HG02884 (cell line): ENCODE data around the gene AHNAK2.
"Not testable (repeated sequence)": the region's sequence is repeated elsewhere in the genome, so short reads cannot be mapped to it uniquely, and the experiment has no call there.

ENCODE experiments used
- ATAC-seq: cut with Tn5 transposase; IDR thresholded peaks from one replicate; pipeline ENCODE4 v1.9.1; 2021; ENCODE audit warnings: mild to moderate bottlenecking, moderate library complexity; ENCODE audit not compliant: unreplicated experiment

The AHNAK2 gene

GRCh38 chr14:104954746-104955395, 23.3 kb downstream of the AHNAK2 start:
- ATAC-seq: no peak

- no peak for ATAC-seq
Measured at GRCh38 chr14:104953896-104954656, 24.1 kb downstream of the AHNAK2 start.

GRCh38 chr14:104953097-104953496, 25.1 kb downstream of the AHNAK2 start:
- ATAC-seq: no peak

GRCh38 chr14:104951863-104952657, 26.1 kb downstream of the AHNAK2 start:
- not testable (repeated sequence) for ATAC-seq

GRCh38 chr14:104950701-104951100, 27.5 kb downstream of the AHNAK2 start:
- not testable (repeated sequence) for ATAC-seq

GRCh38 chr14:104950021-104950420, 28.2 kb downstream of the AHNAK2 start:
- no peak for ATAC-seq

DNA sequence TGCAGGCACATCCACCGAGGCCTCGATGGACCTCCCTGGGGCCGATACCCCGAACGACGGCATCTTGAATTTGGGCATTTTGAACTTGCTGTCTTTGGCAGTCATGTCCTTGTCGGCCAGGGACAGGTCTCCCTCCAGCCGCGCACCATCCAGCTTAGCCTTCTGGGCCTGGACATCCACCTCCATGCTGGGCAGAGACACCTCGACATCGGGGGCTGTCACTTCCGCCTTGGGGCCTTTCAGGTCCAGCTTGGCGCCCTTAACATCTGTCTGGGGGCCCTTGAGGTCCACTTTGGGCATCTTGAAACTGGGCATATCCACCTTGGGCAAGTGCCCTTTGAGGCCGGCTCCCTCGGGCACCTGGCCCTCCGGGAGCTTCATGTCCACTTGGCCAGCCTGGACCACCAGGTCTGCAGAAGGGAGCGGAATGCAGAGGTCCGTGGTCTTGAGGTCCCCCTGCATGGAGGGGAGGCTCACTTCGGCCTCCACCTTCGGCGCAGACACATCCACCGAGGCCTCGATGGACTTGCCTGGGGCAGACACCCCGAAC, 28.7 kb downstream of the AHNAK2 start:
- ATAC-seq: not testable (repeated sequence)

DNA sequence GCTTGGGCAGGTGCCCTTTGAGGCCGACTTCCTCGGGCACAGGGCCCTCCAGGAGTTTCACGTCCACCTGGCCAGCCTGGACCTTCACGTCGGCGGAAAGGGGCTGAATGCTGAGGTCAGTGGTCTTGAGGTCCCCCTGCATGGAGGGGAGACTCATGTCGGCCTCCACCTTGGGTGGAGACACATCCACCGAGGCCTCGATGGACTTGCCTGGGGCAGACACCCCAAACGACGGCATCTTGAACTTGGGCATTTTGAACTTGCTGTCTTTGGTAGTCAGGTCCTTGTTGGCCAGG, 29.5 kb downstream of the AHNAK2 start:
- no peak for ATAC-seq

DNA sequence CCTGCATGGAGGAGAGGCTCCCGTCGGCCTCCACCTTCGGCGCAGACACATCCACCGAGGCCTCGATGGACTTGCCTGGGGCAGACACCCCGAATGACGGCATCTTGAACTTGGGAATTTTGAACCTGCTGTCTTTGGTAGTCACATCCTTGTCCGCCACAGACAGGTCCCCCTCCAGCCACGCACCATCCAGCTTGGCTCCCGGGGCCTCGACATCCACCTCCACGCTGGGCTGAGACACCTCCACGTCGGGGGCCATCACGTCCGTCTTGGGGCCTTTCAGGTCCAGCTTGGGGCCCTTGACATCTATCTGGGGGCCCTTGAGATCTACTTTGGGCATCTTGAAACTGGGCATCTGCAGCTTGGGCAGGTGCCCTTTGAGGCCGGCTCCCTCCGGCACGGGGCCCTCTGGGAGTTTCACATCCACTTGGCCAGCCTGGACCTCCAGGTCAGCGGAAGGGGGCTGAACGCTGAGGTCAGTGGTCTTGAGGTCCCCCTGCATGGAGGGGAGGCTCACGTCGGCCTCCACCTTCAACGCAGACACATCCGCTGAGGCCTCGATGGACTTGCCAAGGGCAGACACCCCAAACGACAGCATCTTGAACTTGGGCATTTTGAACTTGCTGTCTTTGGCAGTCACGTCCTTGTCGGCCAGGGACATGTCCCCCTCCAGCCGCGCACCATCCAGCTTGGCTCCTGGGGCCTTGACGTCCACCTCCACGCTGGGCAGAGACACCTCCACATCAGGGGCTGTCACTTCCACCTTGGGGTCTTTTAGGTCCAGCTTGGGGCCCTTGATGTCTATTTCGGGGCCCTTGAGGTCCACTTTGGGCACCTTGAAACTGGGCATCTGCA, 30.1 kb downstream of the AHNAK2 start:
- not testable (repeated sequence) for ATAC-seq

- not testable (repeated sequence) for ATAC-seq
Measured at GRCh38 chr14:104947201-104947600, 31.0 kb downstream of the AHNAK2 start.

- not testable (repeated sequence) for ATAC-seq
Measured at GRCh38 chr14:104945986-104946965, 31.9 kb downstream of the AHNAK2 start.

DNA sequence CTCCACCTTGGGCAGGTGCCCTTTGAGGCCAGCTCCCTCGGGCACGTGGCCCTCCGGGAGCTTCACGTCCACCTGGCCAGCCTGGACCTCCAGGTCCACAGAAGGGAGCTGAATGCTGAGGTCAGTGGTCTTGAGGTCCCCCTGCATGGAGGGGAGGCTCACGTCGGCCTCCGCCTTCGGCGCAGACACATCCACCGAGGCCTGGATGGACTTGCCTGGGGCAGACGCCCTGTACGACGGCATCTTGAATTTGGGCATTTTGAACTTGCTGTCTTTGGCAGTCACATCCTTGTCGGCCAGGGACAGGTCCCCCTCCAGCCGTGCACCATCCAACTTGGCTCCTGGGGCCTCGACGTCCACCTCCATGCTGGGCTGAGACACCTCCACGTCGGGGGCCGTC, 32.9 kb downstream of the AHNAK2 start:
- ATAC-seq: not testable (repeated sequence)

DNA sequence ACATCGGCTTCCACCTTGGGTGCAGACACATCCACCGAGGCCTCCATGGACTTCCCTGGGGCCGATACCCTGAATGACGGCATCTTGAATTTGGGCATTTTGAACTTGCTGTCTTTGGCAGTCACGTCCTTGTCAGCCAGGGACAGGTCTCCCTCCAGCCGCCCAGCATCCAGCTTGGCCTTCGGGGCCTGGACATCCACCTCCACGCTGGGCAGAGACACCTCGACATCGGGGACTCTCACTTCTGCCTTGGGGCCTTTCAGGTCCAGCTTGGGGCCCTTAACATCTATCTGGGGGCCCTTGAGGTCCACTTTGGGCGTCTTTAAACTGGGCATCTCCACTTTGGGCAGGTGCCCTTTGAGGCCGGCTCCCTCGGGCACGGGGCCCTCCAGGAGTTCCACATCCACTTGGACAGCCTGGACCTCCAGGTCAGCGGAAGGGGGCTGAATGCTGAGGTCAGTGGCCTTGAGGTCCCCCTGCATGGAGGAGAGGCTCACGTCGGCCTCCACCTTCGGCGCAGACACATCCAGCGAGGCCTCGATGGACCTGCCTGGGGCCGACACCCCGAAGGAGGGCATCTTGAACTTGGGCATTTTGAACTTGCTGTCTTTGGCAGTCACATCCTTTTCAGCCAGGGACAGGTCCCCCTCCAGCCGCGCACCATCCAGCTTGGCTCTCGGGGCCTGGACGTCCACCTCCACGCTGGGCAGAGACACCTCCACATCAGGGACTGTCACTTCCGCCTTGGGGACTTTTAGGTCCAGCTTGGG, 33.6 kb downstream of the AHNAK2 start:
- not testable (repeated sequence) for ATAC-seq

DNA sequence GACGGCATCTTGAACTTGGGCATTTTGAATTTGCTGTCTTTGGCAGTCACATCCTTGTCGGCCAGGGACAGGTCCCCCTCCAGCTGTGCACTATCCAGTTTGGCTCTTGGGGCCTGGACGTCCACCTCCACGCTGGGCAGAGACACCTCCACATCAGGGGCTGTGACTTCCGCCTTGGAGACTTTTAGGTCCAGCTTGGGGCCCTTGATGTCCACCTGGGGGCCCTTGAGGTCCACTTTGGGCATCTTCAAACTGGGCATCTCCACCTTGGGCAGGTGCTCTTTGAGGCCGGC, 34.2 kb downstream of the AHNAK2 start:
- not testable (repeated sequence) for ATAC-seq

DNA sequence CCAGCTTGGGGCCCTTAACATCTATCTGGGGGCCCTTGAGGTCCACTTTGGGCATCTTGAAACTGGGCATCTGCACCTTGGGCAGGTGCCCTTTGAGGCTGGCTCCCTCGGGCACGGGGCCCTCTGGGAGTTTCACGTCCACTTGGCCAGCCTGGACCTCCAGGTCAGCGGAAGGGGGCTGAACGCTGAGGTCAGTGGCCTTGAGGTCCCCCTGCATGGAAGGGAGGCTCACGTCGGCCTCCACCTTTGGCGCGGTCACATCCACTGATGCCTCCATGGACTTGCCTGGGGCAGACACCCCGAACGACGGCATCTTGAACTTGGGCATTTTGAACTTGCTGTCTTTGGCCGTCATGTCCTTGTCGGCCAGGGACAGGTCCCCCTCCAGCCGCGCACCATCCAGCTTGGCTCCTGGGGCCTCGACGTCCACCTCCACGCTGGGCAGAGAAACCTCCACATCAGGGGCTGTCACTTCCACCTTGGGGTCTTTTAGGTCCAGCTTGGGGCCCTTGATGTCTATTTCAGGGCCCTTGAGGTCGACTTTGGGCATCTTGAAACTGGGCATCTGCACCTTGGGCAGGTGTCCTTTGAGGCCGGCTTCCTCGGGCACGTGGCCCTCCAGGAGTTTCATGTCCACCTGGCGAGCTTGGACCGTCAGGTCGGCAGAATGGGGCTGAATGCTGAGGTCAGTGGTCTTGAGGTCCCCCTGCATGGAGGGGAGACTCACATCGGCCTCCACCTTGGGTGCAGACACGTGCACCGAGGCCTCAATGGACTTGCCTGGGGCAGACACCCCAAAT, 34.8 kb downstream of the AHNAK2 start:
- not testable (repeated sequence) for ATAC-seq

DNA sequence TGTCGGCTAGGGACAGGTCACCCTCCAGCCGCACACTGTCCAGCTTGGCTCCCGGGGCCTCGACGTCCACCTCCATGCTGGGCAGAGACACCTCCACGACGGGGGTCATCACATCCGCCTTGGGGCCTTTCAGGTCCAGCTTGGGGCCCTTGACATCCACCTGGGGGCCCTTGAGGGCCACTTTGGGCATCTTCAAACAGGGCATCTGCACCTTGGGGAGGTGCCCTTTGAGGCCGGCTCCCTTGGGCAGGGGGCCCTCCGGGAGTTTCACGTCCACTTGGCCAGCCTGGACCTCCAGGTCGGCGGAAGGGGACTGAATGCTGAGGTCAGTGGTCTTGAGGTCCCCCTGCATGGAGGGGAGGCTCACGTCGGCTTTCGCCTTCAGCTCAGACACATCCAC, 35.6 kb downstream of the AHNAK2 start:
- ATAC-seq: no peak

- no peak for ATAC-seq
Measured at GRCh38 chr14:104941508-104942365, 36.4 kb downstream of the AHNAK2 start.
